Suprapubic skin (tissue), 3 donors: ENCODE results near the gene ADD2.

Experiments
- POLR2AphosphoS5 ChIP-seq, 3 donors: sonication (generic); formaldehyde crosslinking; IDR thresholded peaks; one replicate each; pipeline ENCODE4 v1.6.1; 2017; ENCODE audit warnings: antibody characterized with exemption in 3 of 3
- TF ChIP-seq, protein P1 (sequence below), 2 donors: fragments of 200-600 bp in 1 of 2; fragments of 450-650 bp in 1 of 2; sonication (generic) in 1 of 2; IDR thresholded peaks; one replicate each; pipeline ENCODE4 v1.5.1; 2016 to 2019; ENCODE audit warnings: antibody characterized with exemption in 2 of 2, mild to moderate bottlenecking in 1 of 2, moderate library complexity in 1 of 2

- TF ChIP-seq, protein P1, sequence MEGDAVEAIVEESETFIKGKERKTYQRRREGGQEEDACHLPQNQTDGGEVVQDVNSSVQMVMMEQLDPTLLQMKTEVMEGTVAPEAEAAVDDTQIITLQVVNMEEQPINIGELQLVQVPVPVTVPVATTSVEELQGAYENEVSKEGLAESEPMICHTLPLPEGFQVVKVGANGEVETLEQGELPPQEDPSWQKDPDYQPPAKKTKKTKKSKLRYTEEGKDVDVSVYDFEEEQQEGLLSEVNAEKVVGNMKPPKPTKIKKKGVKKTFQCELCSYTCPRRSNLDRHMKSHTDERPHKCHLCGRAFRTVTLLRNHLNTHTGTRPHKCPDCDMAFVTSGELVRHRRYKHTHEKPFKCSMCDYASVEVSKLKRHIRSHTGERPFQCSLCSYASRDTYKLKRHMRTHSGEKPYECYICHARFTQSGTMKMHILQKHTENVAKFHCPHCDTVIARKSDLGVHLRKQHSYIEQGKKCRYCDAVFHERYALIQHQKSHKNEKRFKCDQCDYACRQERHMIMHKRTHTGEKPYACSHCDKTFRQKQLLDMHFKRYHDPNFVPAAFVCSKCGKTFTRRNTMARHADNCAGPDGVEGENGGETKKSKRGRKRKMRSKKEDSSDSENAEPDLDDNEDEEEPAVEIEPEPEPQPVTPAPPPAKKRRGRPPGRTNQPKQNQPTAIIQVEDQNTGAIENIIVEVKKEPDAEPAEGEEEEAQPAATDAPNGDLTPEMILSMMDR (IDR thresholded peaks at IDR 0.05) = no peak
- no peak for TF ChIP-seq POLR2AphosphoS5 (IDR thresholded peaks at IDR 0.05)
Observed at GRCh38 chr2:70757360-70757759, 10.6 kb downstream of the ADD2 start.
